OCI-LY7 (cell line): ENCODE data around the gene MEP1A. TPM values are rescaled to one million over a fixed set of nuclear protein-coding genes. Genes with fewer than 3 reads are reported as not detected.

Source experiments
- BruUV-seq: library from RNA; stranded (reverse); fragments of 400-500 nt; replicated peaks from 2 replicates; lab custom pipeline; 2021; lab: Mats Ljungman, UMichigan
- CTCF ChIA-PET: fragments of 300-600 bp; sonication (Branson Sonifier 250); formaldehyde crosslinking; loops from one replicate; lab custom pipeline; 2022; ENCODE audit warnings: antibody characterized with exemption; ENCODE audit not compliant: unreplicated experiment; lab: Charles Lee
- POLR2A ChIA-PET: fragments of 300-600 bp; sonication (Branson Sonifier 250); formaldehyde crosslinking; loops from one replicate; lab custom pipeline; 2022; ENCODE audit warnings: antibody characterized with exemption; lab: Charles Lee
- DNase-seq: peaks from one replicate; pipeline ENCODE4 v3.0.0-alpha.2; 2015; ENCODE audit warnings: low spot score
- H2AFZ ChIP-seq: fragments of 200-600 bp; sonication (generic), shearing (Covaris generic); 2 replicates; pipeline ENCODE4 v1.6.1; 2014; ENCODE audit warnings: mild to moderate bottlenecking, antibody characterized with exemption, low read length, moderate library complexity
- H3K27ac ChIP-seq: fragments of 200-600 bp; sonication (generic); 2 replicates; pipeline ENCODE4 v1.5.1; 2014; ENCODE audit warnings: mixed run types, low read depth, mild to moderate bottlenecking, moderate library complexity, low read length, inconsistent platforms; ENCODE audit not compliant: poor library complexity, severe bottlenecking
- H3K36me3 ChIP-seq: fragments of 200-600 bp; sonication (generic); 2 replicates; pipeline ENCODE4 v1.6.1; 2014; ENCODE audit warnings: mild to moderate bottlenecking, antibody characterized with exemption, low read length, moderate library complexity, mixed read lengths; ENCODE audit not compliant: insufficient read depth
- H3K4me1 ChIP-seq: fragments of 200-600 bp; sonication (generic); 2 replicates; pipeline ENCODE4 v1.5.1; 2014; ENCODE audit warnings: mild to moderate bottlenecking, low read length; ENCODE audit not compliant: insufficient read depth, poor library complexity, severe bottlenecking
- H3K4me2 ChIP-seq: fragments of 200-600 bp; sonication (generic); 2 replicates; pipeline ENCODE4 v1.6.1; 2014; ENCODE audit warnings: mild to moderate bottlenecking, low read length
- H3K4me3 ChIP-seq: fragments of 200-600 bp; sonication (generic); 2 replicates; pipeline ENCODE4 v1.5.1; 2014; ENCODE audit warnings: mild to moderate bottlenecking, low read depth, low read length; ENCODE audit not compliant: poor library complexity, severe bottlenecking
- H3K79me2 ChIP-seq: fragments of 200-600 bp; sonication (generic); 2 replicates; pipeline ENCODE4 v1.6.1; 2016; ENCODE audit warnings: low read depth, mild to moderate bottlenecking, low read length, moderate library complexity, mixed read lengths; ENCODE audit not compliant: insufficient read depth
- H3K9me2 ChIP-seq: fragments of 200-600 bp; sonication (generic); 2 replicates; pipeline ENCODE4 v1.6.1; 2016; ENCODE audit warnings: mild to moderate bottlenecking, low read length, mixed read lengths; ENCODE audit not compliant: insufficient read depth
- H3K9me3 ChIP-seq: fragments of 200-600 bp; sonication (generic); 2 replicates; pipeline ENCODE4 v1.6.1; 2014; ENCODE audit warnings: mild to moderate bottlenecking, mixed run types, low read length, mixed read lengths
- H4K20me1 ChIP-seq: fragments of 200-600 bp; sonication (generic); 2 replicates; pipeline ENCODE4 v1.6.1; 2014; ENCODE audit warnings: mild to moderate bottlenecking, antibody characterized with exemption, low read length, moderate library complexity, mixed read lengths; ENCODE audit not compliant: insufficient read depth
- CTCF ChIP-seq: fragments of 200-600 bp; sonication (generic); conservative IDR thresholded peaks from 2 replicates; pipeline ENCODE4 v1.5.1; 2014; ENCODE audit warnings: mild to moderate bottlenecking, antibody characterized with exemption, low read length, moderate library complexity, mixed read lengths
- EZH2phosphoT487 ChIP-seq: fragments of 200-600 bp; sonication (generic); IDR thresholded peaks from 2 replicates; pipeline ENCODE4 v1.6.1; 2018; ENCODE audit warnings: low read depth, borderline replicate concordance, mild to moderate bottlenecking, mixed run types, antibody characterized with exemption, low read length, moderate library complexity, mixed read lengths
- intact Hi-C: fragments of 100-400 bp; cut with micrococcal nuclease; formaldehyde crosslinking; loops from one replicate; pipeline ENCODE4 v1.10.0; 2022; ENCODE audit not compliant: unreplicated experiment
- total RNA-seq, 2 experiments: library from RNA; depleted of rRNA in 1 of 2; stranded (reverse); fragments of >200 nt in 1 of 2; shearing (Covaris generic) in 1 of 2; gene quantifications; 2 replicates each; pipeline ENCODE4 v1.2.3, GENCODE V29; 2014 to 2022

MEP1A gene
- total RNA-seq, 2 experiments from 2014 or later = not detected

- Histone ChIP-seq H3K79me2 (no peaks in the 10 kb centered on the region), H3K4me1 (no peaks in the 10 kb centered on the region), H3K9me2 (no peaks in the 10 kb centered on the region), H3K9me3 (no peaks in the 10 kb centered on the region), H3K36me3 (no peaks in the 10 kb centered on the region), H3K27ac (no peak overlapping the region), H3K4me3 (no peak overlapping the region), H4K20me1 (no peaks in the 10 kb centered on the region), H3K4me2 (no peak overlapping the region), H2AFZ (no peak overlapping the region)
- BruUV-seq = no TSS peak
- DNase-seq = no peak
- POLR2A ChIA-PET = interaction anchor here (0.6 to 0.7 kb wide), 2 partner anchors 36 to 285 kb away, joined by 3 to 10 read pairs; no protein-coding TSS in a partner anchor
- no peak for TF ChIP-seq EZH2phosphoT487
- TF ChIP-seq CTCF = no peak
- CTCF ChIA-PET = interaction anchor here (0.6 kb wide), 1 partner anchor 688 kb away, joined by 3 read pairs; no protein-coding TSS in a partner anchor
- intact Hi-C loops = no loop called here
Observed at GRCh38 chr6:46749731-46750130, 43.5 kb upstream of the MEP1A start.

- ChIA-PET CTCF (no interaction called here), POLR2A (interaction anchor here (1.1 kb wide), 1 partner anchor 35 kb away, joined by 3 read pairs; no protein-coding TSS in a partner anchor)
- intact Hi-C loops = no loop called here
- H2AFZ ChIP-seq = no peak overlapping the region
- DNase-seq = no peak
- H3K9me3 ChIP-seq = no peaks in the 10 kb centered on the region
- no peaks in the 10 kb centered on the region for H3K79me2 ChIP-seq
- H3K36me3 ChIP-seq = no peaks in the 10 kb centered on the region
- TF ChIP-seq CTCF = no peak
- no peak overlapping the region for H3K27ac ChIP-seq
- no peak overlapping the region for H3K4me2 ChIP-seq
- H4K20me1 ChIP-seq = no peaks in the 10 kb centered on the region
- H3K4me1 ChIP-seq = no peaks in the 10 kb centered on the region
- H3K9me2 ChIP-seq = no peaks in the 10 kb centered on the region
- H3K4me3 ChIP-seq = no peak overlapping the region
- no TSS peak for BruUV-seq
Observed at GRCh38 chr6:46751658-46752057, 41.5 kb upstream of the MEP1A start.

GRCh38 chr6:46755865-46756264 lies 37.3 kb upstream of the MEP1A start:
- CTCF ChIA-PET = no interaction called here

More at GRCh38 chr6:46755865-46756264, 37.3 kb upstream of the MEP1A start:
- Histone ChIP-seq H3K79me2 (no peaks in the 10 kb centered on the region), H3K4me2 (no peak overlapping the region), H3K4me3 (no peak overlapping the region), H3K27ac (no peak overlapping the region), H3K9me2 (no peaks in the 10 kb centered on the region), H3K9me3 (no peaks in the 10 kb centered on the region), H2AFZ (no peak overlapping the region), H3K4me1 (no peaks in the 10 kb centered on the region), H4K20me1 (no peaks in the 10 kb centered on the region), H3K36me3 (no peaks in the 10 kb centered on the region)
- intact Hi-C loops = no loop called here
- no TSS peak for BruUV-seq
- no peak for DNase-seq
- POLR2A ChIA-PET = no interaction called here
- TF ChIP-seq EZH2phosphoT487 (no peak), CTCF (no peak)
